ENCODE results near the gene RACK1.

The RACK1 gene

GRCh38 chr5:181232593-181232992 is 11.1 kb downstream of the RACK1 start:
- no peak for TF ChIP-seq CTCF (IDR thresholded peaks at IDR 0.05; ENCODE audit: low read depth, low read length)
- no peak for TF ChIP-seq EZH2phosphoT487 (IDR thresholded peaks at IDR 0.05; ENCODE audit: low read depth)
- Histone ChIP-seq H3K27me3 (ENCODE audit: low read depth, low read length) (no peaks in the 10 kb centered on the region), H3K9me3 (ENCODE audit: insufficient read depth, low read length) (no peaks in the 10 kb centered on the region), H3K27ac (ENCODE audit: low read length) (no peak overlapping the region), H4K20me1 (ENCODE audit: insufficient read depth, low read length) (peaks cover 19% of the 10 kb centered on the region), H3K4me3 (ENCODE audit: low read length) (no peak overlapping the region), H2AFZ (ENCODE audit: low read depth, low read length) (no peak overlapping the region), H3K79me2 (ENCODE audit: low read length) (no peaks in the 10 kb centered on the region), H3K4me2 (ENCODE audit: low read length) (no peak overlapping the region), H3K36me3 (replicated peaks; ENCODE audit: low read depth, low read length) (peaks cover 37% of the 10 kb centered on the region), H3K9ac (ENCODE audit: low read length) (no peak overlapping the region), H3K4me1 (ENCODE audit: low read length) (no peaks in the 10 kb centered on the region)

GRCh38 chr5:181231432-181231831 is 12.3 kb downstream of the RACK1 start:
- TF ChIP-seq EZH2phosphoT487 (IDR thresholded peaks at IDR 0.05; ENCODE audit: low read depth) = no peak
- no peak for TF ChIP-seq CTCF (IDR thresholded peaks at IDR 0.05; ENCODE audit: low read depth, low read length)
- H3K4me2 ChIP-seq (ENCODE audit: low read length) = no peak overlapping the region
- H3K4me1 ChIP-seq (ENCODE audit: low read length) = no peaks in the 10 kb centered on the region
- H3K36me3 ChIP-seq (replicated peaks; ENCODE audit: low read depth, low read length) = peaks cover 28% of the 10 kb centered on the region
- H3K9ac ChIP-seq (ENCODE audit: low read length) = no peak overlapping the region
- no peaks in the 10 kb centered on the region for H3K9me3 ChIP-seq (ENCODE audit: insufficient read depth, low read length)
- H3K79me2 ChIP-seq (ENCODE audit: low read length) = 0 out of 2 replicates have a peak, but pooled peaks cover 2% of the 10 kb centered on the region
- peaks cover 7% of the 10 kb centered on the region for H4K20me1 ChIP-seq (ENCODE audit: insufficient read depth, low read length)
- no peak overlapping the region for H2AFZ ChIP-seq (ENCODE audit: low read depth, low read length)
- no peak overlapping the region for H3K4me3 ChIP-seq (ENCODE audit: low read length)
- no peak overlapping the region for H3K27ac ChIP-seq (ENCODE audit: low read length)
- no peaks in the 10 kb centered on the region for H3K27me3 ChIP-seq (ENCODE audit: low read depth, low read length)

- H3K4me1 ChIP-seq (ENCODE audit: low read length) = no peaks in the 10 kb centered on the region
- no peaks in the 10 kb centered on the region for H3K9me3 ChIP-seq (ENCODE audit: insufficient read depth, low read length)
- H3K27ac ChIP-seq (ENCODE audit: low read length) = no peak overlapping the region
- no peak overlapping the region for H3K4me2 ChIP-seq (ENCODE audit: low read length)
- peaks cover 7% of the 10 kb centered on the region; the same call in 1 of the 2 replicates for H3K79me2 ChIP-seq (ENCODE audit: low read length)
- H4K20me1 ChIP-seq (ENCODE audit: insufficient read depth, low read length) = no peaks in the 10 kb centered on the region; the same call in 1 of the 2 replicates
- H3K9ac ChIP-seq (ENCODE audit: low read length) = no peak overlapping the region
- no peak overlapping the region for H2AFZ ChIP-seq (ENCODE audit: low read depth, low read length)
- H3K27me3 ChIP-seq (ENCODE audit: low read depth, low read length) = no peaks in the 10 kb centered on the region
- H3K36me3 ChIP-seq (replicated peaks; ENCODE audit: low read depth, low read length) = peaks cover 19% of the 10 kb centered on the region
- TF ChIP-seq EZH2phosphoT487 (IDR thresholded peaks at IDR 0.05; ENCODE audit: low read depth) = no peak
- no peak for TF ChIP-seq CTCF (IDR thresholded peaks at IDR 0.05; ENCODE audit: low read depth, low read length)
- no peak overlapping the region for H3K4me3 ChIP-seq (ENCODE audit: low read length)
Measured at GRCh38 chr5:181230551-181230950, 13.2 kb downstream of the RACK1 start.

- Histone ChIP-seq H4K20me1 (ENCODE audit: insufficient read depth, low read length) (no peaks in the 10 kb centered on the region; the same call in 1 of the 2 replicates), H3K27me3 (ENCODE audit: low read depth, low read length) (no peaks in the 10 kb centered on the region), H3K27ac (ENCODE audit: low read length) (no peak overlapping the region), H3K36me3 (replicated peaks; ENCODE audit: low read depth, low read length) (peaks cover 18% of the 10 kb centered on the region), H3K9me3 (ENCODE audit: insufficient read depth, low read length) (no peaks in the 10 kb centered on the region), H3K4me3 (ENCODE audit: low read length) (no peak overlapping the region), H3K79me2 (ENCODE audit: low read length) (peaks cover 12% of the 10 kb centered on the region), H3K9ac (ENCODE audit: low read length) (no peak overlapping the region), H2AFZ (ENCODE audit: low read depth, low read length) (no peak overlapping the region), H3K4me2 (ENCODE audit: low read length) (no peak overlapping the region), H3K4me1 (ENCODE audit: low read length) (peaks cover 3% of the 10 kb centered on the region)
- TF ChIP-seq EZH2phosphoT487 (IDR thresholded peaks at IDR 0.05; ENCODE audit: low read depth) (no peak), CTCF (IDR thresholded peaks at IDR 0.05; ENCODE audit: low read depth, low read length) (no peak)
Measured at GRCh38 chr5:181229996-181230395, 13.7 kb downstream of the RACK1 start.

Measured in OCI-LY3 (cell line).